Endothelial cell of umbilical vein (primary cell): ENCODE measurements around the gene ARHGAP15. TPM values are rescaled to one million over a fixed set of nuclear protein-coding genes. Genes with fewer than 3 reads are reported as not detected.

Experiments used
- BruUV-seq: library from RNA; stranded (reverse); fragments of 400-500 nt; replicated peaks from 2 replicates; lab custom pipeline; 2021; lab: Mats Ljungman, UMichigan
- CTCF ChIA-PET: fragments of 300-600, 350-600 bp; sonication (Branson Sonifier 250); formaldehyde crosslinking; loops from one replicate; lab custom pipeline; 2021; ENCODE audit warnings: antibody characterized with exemption, inconsistent platforms; lab: Charles Lee
- POLR2A ChIA-PET: fragments of 300-600, 350-600 bp; sonication (Branson Sonifier 250); formaldehyde crosslinking; loops from one replicate; lab custom pipeline; 2021; ENCODE audit warnings: antibody characterized with exemption, inconsistent platforms; lab: Charles Lee
- DNase-seq: peaks from one replicate; pipeline ENCODE4 v3.0.0-alpha.2; 2011; ENCODE audit warnings: low read depth, low spot score
- FAIRE-seq: peaks from 2 replicates; lab custom pipeline; 2011; peaks lifted over from hg19 to GRCh38; lab: Jason Lieb, UNC
- H2AFZ ChIP-seq: 2 replicates; pipeline ENCODE4 v1.6.0; 2012; ENCODE audit warnings: low read depth, low read length, control low read depth, inconsistent platforms
- H3K27ac ChIP-seq: 2 replicates; pipeline ENCODE4 v1.5.1; 2011; ENCODE audit warnings: low read depth, mild to moderate bottlenecking, control low read depth, low read length, moderate library complexity; ENCODE audit not compliant: insufficient read depth
- H3K27me3 ChIP-seq, 2 experiments: 2 replicates each; pipeline versions ENCODE4 v1.6.0 to v1.6.1; 2011; ENCODE audit warnings: low read length in 2 of 2, mixed read lengths in 1 of 2; ENCODE audit not compliant: control insufficient read depth in 2 of 2, insufficient read depth in 2 of 2
- H3K36me3 ChIP-seq, 2 experiments: 2 replicates in 1 of 2; 3 replicates in 1 of 2; pipeline ENCODE4 v1.5.1; 2011; ENCODE audit warnings: low read length in 2 of 2, mild to moderate bottlenecking in 1 of 2, moderate library complexity in 1 of 2; ENCODE audit not compliant: control insufficient read depth in 2 of 2, insufficient read depth in 2 of 2; ENCODE audit errors: extremely low read depth in 1 of 2
- H3K4me1 ChIP-seq: 3 replicates; pipeline ENCODE4 v1.5.1; 2011; ENCODE audit warnings: mild to moderate bottlenecking, low read length; ENCODE audit not compliant: control insufficient read depth, insufficient read depth; ENCODE audit errors: extremely low read depth
- H3K4me2 ChIP-seq: 2 replicates; pipeline ENCODE4 v1.6.1; 2011; ENCODE audit warnings: low read length, control low read depth, mixed read lengths; ENCODE audit not compliant: insufficient read depth
- H3K4me3 ChIP-seq, 3 experiments: fragments of 200-600 bp in 1 of 3; sonication (generic), shearing (Covaris generic) in 1 of 3; replicated peaks in 1 of 3; 2 replicates each; pipeline ENCODE4 v1.5.1; 2011 to 2016; ENCODE audit warnings: control low read depth in 3 of 3, low read length in 3 of 3, mild to moderate bottlenecking in 2 of 3, inconsistent platforms in 1 of 3, low read depth in 1 of 3, moderate library complexity in 1 of 3; ENCODE audit not compliant: insufficient read depth in 1 of 3
- H3K79me2 ChIP-seq: 2 replicates; pipeline ENCODE4 v1.6.0; 2012; ENCODE audit warnings: low read length, inconsistent platforms; ENCODE audit not compliant: control insufficient read depth, insufficient read depth
- H3K9ac ChIP-seq: replicated peaks from 2 replicates; pipeline ENCODE3; 2011; ENCODE audit warnings: low read length, control low read depth; ENCODE audit not compliant: insufficient read depth; ENCODE audit errors: extremely low read depth
- H3K9me1 ChIP-seq: replicated peaks from 3 replicates; pipeline ENCODE4 v1.6.0; 2011; ENCODE audit warnings: mild to moderate bottlenecking, low read length; ENCODE audit not compliant: control insufficient read depth, insufficient read depth; ENCODE audit errors: extremely low read depth
- H3K9me3 ChIP-seq: replicated peaks from 2 replicates; pipeline ENCODE4 v1.5.1; 2012; ENCODE audit warnings: low read length, inconsistent platforms; ENCODE audit not compliant: control insufficient read depth, insufficient read depth
- H4K20me1 ChIP-seq: replicated peaks from 2 replicates; pipeline ENCODE3; 2011; ENCODE audit warnings: mild to moderate bottlenecking, low read length; ENCODE audit not compliant: control insufficient read depth, insufficient read depth; ENCODE audit errors: extremely low read depth
- EZH2 ChIP-seq: IDR thresholded peaks from 2 replicates; pipeline ENCODE4 v1.6.1; 2012; ENCODE audit warnings: borderline replicate concordance, low read depth, mild to moderate bottlenecking, moderate library complexity, low read length, inconsistent platforms; ENCODE audit not compliant: severe bottlenecking
- FOS ChIP-seq: IDR thresholded peaks from 2 replicates; pipeline ENCODE4 v1.6.1; 2011; ENCODE audit warnings: mild to moderate bottlenecking, low read length, moderate library complexity, borderline replicate concordance; ENCODE audit not compliant: insufficient read depth
- GATA2 ChIP-seq: IDR thresholded peaks from 2 replicates; pipeline ENCODE4 v1.7.0; 2011; ENCODE audit warnings: low read depth, mild to moderate bottlenecking, moderate library complexity, mixed read lengths, low read length; ENCODE audit not compliant: insufficient read length, insufficient read depth
- JUN ChIP-seq: IDR thresholded peaks from 2 replicates; pipeline ENCODE4 v1.6.1; 2011; ENCODE audit warnings: borderline replicate concordance, low read depth; ENCODE audit not compliant: insufficient read length, insufficient read depth
- MYC ChIP-seq: IDR thresholded peaks from one replicate; pipeline ENCODE4 v1.6.1; 2011; ENCODE audit warnings: mild to moderate bottlenecking, low read depth, low read length
- POLR2A ChIP-seq: IDR thresholded peaks from 2 replicates; pipeline ENCODE4 v1.6.1; 2012; ENCODE audit warnings: low read depth, mild to moderate bottlenecking, control low read depth, low read length
- POLR2AphosphoS5 ChIP-seq: IDR thresholded peaks from 2 replicates; pipeline ENCODE4 v1.6.1; 2012; ENCODE audit warnings: low read depth, mild to moderate bottlenecking, control low read depth, low read length, moderate library complexity; ENCODE audit not compliant: insufficient read depth
- dilution Hi-C: fragments of 300-500 bp; cut with MboI; formaldehyde crosslinking; loops from one replicate; pipeline ENCODE4 v1.15.0; 2019; ENCODE audit warnings: low sequenced_read_pairs; ENCODE audit not compliant: extremely low pct_ligation_motif_present
- intact Hi-C: fragments of 100-400 bp; cut with micrococcal nuclease; formaldehyde crosslinking; loops from one replicate; pipeline ENCODE4 v1.10.0; 2022
- polyA plus RNA-seq, 4 experiments: library from polyadenylated mRNA; depleted of rRNA in 3 of 4; stranded (reverse) in 3 of 4; unstranded in 1 of 4; fragments of >200 nt; gene quantifications; 2 replicates each; pipeline versions ENCODE4 v1.2.1 to v1.2.3, GENCODE V29; 2011 to 2012; ENCODE audit warnings: missing spikeins in 1 of 4
- total RNA-seq: library from RNA; stranded (reverse); gene quantifications from 2 replicates; pipeline ENCODE4 v1.2.3, GENCODE V29; 2021
- TF ChIP-seq, protein P1 (sequence below): IDR thresholded peaks from 2 replicates; pipeline ENCODE4 v1.6.1; 2011; ENCODE audit not compliant: insufficient read depth, insufficient read length
- TF ChIP-seq, protein P2 (sequence below), 2 donors: IDR thresholded peaks; 1 replicate in 1 of 2; 2 replicates in 1 of 2; pipeline ENCODE4 v1.5.1; 2011; ENCODE audit warnings: low read length in 2 of 2, mild to moderate bottlenecking in 2 of 2, moderate library complexity in 2 of 2, control low read depth in 1 of 2, inconsistent platforms in 1 of 2, low read depth in 1 of 2; ENCODE audit not compliant: insufficient read depth in 1 of 2; ENCODE audit errors: extremely low read depth in 1 of 2

Gene ARHGAP15
- total and polyA plus RNA-seq, 2 donors (not counting 3 experiments of a cell fraction or from before 2014, with no cell fraction given): not detected

DNA sequence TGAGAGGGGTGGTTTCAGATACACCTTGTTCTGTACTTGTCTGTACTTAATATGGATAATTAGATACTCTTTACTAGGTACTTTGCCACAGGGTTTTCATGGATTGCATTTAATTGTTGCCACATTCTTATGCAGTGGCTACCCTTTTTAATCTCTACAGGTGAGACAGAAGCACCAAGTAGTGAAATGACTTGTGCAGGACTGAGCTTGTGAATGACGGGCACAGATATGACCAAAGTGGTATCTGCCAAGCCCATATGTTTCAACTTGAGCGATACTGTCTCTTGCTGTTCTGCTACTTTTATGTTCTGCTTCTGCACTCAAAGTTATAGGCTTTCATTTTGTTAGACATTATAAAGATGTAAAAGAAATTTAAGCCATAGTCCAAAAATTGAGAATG is 288.2 kb downstream of the ARHGAP15 start:
- Histone ChIP-seq H3K36me3 (no peaks in the 10 kb centered on the region), H3K27me3 (no peaks in the 10 kb centered on the region), H3K4me1 (no peaks in the 10 kb centered on the region), H3K9me3 (no peaks in the 10 kb centered on the region), H3K9ac (no peak overlapping the region), H3K27ac (no peak overlapping the region), H3K4me3 (no peak overlapping the region), H4K20me1 (no peaks in the 10 kb centered on the region), H3K79me2 (no peaks in the 10 kb centered on the region), H3K9me1 (no peaks in the 10 kb centered on the region), H2AFZ (no peak overlapping the region), H3K4me2 (no peak overlapping the region)
- DNase-seq (no peak), FAIRE-seq (no peak)
- no TSS peak for BruUV-seq
- TF ChIP-seq GATA2 (no peak), POLR2AphosphoS5 (no peak), EZH2 (no peak), MYC (no peak), JUN (no peak), POLR2A (no peak), FOS (no peak)
- TF ChIP-seq, protein P1, sequence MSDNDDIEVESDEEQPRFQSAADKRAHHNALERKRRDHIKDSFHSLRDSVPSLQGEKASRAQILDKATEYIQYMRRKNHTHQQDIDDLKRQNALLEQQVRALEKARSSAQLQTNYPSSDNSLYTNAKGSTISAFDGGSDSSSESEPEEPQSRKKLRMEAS: no peak
- TF ChIP-seq, protein P2, sequence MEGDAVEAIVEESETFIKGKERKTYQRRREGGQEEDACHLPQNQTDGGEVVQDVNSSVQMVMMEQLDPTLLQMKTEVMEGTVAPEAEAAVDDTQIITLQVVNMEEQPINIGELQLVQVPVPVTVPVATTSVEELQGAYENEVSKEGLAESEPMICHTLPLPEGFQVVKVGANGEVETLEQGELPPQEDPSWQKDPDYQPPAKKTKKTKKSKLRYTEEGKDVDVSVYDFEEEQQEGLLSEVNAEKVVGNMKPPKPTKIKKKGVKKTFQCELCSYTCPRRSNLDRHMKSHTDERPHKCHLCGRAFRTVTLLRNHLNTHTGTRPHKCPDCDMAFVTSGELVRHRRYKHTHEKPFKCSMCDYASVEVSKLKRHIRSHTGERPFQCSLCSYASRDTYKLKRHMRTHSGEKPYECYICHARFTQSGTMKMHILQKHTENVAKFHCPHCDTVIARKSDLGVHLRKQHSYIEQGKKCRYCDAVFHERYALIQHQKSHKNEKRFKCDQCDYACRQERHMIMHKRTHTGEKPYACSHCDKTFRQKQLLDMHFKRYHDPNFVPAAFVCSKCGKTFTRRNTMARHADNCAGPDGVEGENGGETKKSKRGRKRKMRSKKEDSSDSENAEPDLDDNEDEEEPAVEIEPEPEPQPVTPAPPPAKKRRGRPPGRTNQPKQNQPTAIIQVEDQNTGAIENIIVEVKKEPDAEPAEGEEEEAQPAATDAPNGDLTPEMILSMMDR (IDR thresholded peaks at IDR 0.05; ENCODE audit: extremely low read depth in 1 of 2, insufficient read depth in 1 of 2, low read depth in 1 of 2, low read length in 2 of 2): no peak
- CTCF ChIA-PET: no interaction called here
- dilution Hi-C loops (no loop called here), intact Hi-C loops (no loop called here)
- POLR2A ChIA-PET: no interaction called here
